ENCODE measurements around the gene MEI1. TPM values are rescaled to one million over a fixed set of nuclear protein-coding genes. Genes with fewer than 3 reads are reported as not detected.
A peak's percentile ranks its signal among the peaks of the same experiment; 100 is the strongest.
"Not testable (repeated sequence)": the region's sequence is repeated elsewhere in the genome, so short reads cannot be mapped to it uniquely, and the experiment has no call there.

Gene MEI1
- total and polyA plus RNA-seq, 9 donors: 0.49 to 1.6 (median 0.98) TPM

DNA sequence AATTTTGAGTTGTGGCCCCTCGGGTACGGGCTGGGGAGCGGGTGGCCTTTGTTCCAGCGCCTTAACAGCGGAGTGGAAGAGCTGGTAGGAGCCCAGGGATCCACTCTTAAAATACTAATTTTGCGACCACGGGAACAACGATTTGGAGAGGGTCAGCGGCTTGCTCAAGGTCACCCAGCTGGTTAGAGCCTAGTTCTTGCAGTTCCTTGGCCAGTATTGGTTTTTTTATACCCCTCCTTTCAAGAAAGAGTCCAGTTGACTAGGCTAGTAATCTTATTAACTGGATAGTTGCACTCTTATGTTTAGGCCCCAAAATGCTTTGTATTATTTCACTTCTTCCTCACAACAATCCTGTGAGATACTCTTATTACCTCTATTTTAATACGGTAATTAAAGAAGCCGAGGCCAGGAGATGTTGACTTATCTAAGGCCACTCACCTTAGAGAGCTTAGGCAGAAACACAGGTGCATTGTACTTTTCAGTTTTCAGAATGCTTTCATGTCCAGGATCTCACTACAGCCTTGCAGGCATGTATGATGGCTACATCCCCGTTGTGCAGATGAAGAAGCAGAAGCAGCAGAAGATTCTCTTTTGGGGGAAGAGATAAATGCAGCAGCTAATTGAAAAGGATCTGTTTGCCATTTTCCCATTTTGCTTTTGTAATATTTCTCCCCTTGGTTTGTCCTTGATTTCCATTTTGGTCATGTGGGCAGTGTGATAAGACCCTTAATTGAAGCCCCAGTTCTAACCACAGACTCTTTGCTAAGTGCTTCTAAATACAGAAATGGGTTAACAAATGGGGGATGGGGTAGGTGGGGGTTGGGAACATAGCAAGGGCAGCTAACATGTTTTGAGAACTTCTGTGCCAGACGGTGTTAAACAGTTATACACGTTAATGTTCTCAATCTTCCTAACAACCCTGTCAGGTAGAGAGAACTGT lies 135.0 kb downstream of the MEI1 start:
- 0% methylated on average over 5 of the region's 14 CpGs for WGBS (ENCODE audit: insufficient coverage)
- no peak for DNase-seq
- Histone ChIP-seq H3K27me3 (ENCODE audit: control insufficient read depth, insufficient read depth, low read length) (no peaks in the 10 kb centered on the region), H3K36me3 (ENCODE audit: control insufficient read depth, insufficient read depth, low read length) (peaks cover 33% of the 10 kb centered on the region), H3K4me1 (ENCODE audit: control insufficient read depth, insufficient read depth, low read length) (peaks cover 23% of the 10 kb centered on the region), H3K4me3 (ENCODE audit: low read length) (peak overlapping the region; percentile 82), H3K27ac (ENCODE audit: low read length) (peak overlapping the region; percentile 95), H3K9me3 (replicated peaks; ENCODE audit: control insufficient read depth, low read depth, low read length) (no peaks in the 10 kb centered on the region)

DNA sequence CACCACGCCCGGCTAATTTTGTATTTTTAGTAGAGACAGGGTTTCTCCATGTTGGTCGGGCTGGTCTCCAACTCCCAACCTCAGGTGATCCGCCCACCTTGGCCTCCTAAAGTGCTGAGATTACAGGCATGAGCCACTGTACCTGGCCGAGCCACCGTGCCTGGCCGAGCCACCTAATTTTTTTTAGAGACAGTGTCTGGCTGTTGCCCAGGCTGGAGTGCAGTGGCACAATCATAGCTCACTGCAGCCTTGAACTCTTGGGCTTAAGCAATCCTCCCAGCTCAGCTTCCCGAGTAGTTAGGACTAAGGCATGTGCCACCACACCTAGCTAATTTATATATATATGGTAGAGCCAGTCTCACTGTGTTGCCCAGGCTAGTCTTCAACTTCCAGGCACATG lies 136.2 kb downstream of the MEI1 start:
- H3K27ac ChIP-seq (ENCODE audit: low read length); H3K9me3 ChIP-seq (replicated peaks; ENCODE audit: control insufficient read depth, low read depth, low read length); H3K4me3 ChIP-seq (ENCODE audit: low read length); DNase-seq; H3K27me3 ChIP-seq (ENCODE audit: control insufficient read depth, insufficient read depth, low read length): not testable (repeated sequence)
- H3K36me3 ChIP-seq (ENCODE audit: control insufficient read depth, insufficient read depth, low read length): peaks cover 39% of the 10 kb centered on the region
- WGBS (ENCODE audit: insufficient coverage): 90% methylated on average over 4 of the region's 8 CpGs
- H3K4me1 ChIP-seq (ENCODE audit: control insufficient read depth, insufficient read depth, low read length): peaks cover 23% of the 10 kb centered on the region

DNA sequence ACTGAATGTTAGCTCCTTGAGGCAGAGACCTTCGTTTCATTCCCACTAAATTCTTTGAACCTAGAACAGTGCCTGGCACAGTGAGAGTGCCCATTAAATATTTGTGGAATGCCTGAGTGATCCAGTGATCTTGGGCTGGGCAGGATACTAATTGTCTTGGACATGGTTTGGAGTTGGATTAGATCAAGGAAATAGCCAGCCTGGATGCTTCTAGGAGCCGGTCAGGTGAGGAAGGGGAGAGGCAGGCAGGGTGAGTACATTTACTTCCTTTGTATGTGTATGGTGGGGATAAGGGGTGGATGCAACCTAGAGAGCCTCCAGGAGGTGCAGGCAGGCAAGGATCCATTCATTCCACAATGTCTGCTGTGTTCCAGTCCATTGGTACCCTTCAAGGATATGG lies 137.2 kb downstream of the MEI1 start:
- Histone ChIP-seq H3K27me3 (ENCODE audit: control insufficient read depth, insufficient read depth, low read length) (no peaks in the 10 kb centered on the region), H3K4me1 (ENCODE audit: control insufficient read depth, insufficient read depth, low read length) (peaks cover 22% of the 10 kb centered on the region), H3K4me3 (ENCODE audit: low read length) (no peak overlapping the region), H3K9me3 (replicated peaks; ENCODE audit: control insufficient read depth, low read depth, low read length) (no peaks in the 10 kb centered on the region), H3K27ac (ENCODE audit: low read length) (no peak overlapping the region), H3K36me3 (ENCODE audit: control insufficient read depth, insufficient read depth, low read length) (peaks cover 46% of the 10 kb centered on the region)
- WGBS (ENCODE audit: insufficient coverage): 100% methylated on average over 1 of the region's 2 CpGs
- DNase-seq: no peak

DNA sequence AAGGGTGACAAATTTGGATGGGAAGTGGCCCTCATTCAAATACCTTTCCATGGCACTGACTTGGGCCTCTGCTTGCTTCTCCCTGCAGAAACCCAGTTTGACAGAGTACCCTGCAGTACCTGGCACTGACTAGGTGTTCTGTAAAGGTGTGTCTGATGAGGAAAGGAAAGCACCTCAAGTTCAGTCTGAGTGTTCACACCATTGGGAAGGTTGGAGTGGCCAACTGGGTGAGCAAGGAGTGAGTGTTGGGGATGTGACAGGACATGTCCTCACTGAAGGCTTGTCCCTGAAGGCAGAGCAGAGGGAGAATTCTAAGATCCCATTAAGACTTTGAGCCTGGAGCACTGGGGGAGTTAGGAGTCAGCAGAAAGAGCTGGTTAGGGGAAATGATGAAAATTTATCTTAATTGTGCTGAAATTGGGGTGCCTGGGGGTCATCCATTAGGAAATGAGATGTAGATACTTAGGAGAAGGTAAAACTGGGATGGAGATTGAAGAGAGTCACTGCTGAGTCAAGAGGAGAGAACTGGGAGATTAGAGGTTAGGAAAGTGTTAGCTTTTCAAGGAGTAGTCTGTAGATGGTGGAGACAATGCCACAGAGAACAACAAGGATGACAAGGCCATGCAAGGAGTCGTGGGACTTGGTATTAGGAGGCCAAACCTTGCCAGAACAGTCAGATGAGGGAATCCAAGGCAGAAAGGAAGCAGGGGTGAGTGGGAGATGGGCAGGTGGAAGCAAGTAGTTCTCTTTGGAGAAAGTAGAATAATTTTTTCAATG lies 139.7 kb downstream of the MEI1 start:
- no peaks in the 10 kb centered on the region for H3K9me3 ChIP-seq (replicated peaks; ENCODE audit: control insufficient read depth, low read depth, low read length)
- H3K27me3 ChIP-seq (ENCODE audit: control insufficient read depth, insufficient read depth, low read length): no peaks in the 10 kb centered on the region
- H3K4me3 ChIP-seq (ENCODE audit: low read length): no peak overlapping the region
- no peak overlapping the region for H3K27ac ChIP-seq (ENCODE audit: low read length)
- peaks cover 53% of the 10 kb centered on the region for H3K36me3 ChIP-seq (ENCODE audit: control insufficient read depth, insufficient read depth, low read length)
- peaks cover 12% of the 10 kb centered on the region for H3K4me1 ChIP-seq (ENCODE audit: control insufficient read depth, insufficient read depth, low read length)
- no peak for DNase-seq
- 71% methylated on average over 1 of the region's 1 CpG for WGBS (ENCODE audit: insufficient coverage)

DNA sequence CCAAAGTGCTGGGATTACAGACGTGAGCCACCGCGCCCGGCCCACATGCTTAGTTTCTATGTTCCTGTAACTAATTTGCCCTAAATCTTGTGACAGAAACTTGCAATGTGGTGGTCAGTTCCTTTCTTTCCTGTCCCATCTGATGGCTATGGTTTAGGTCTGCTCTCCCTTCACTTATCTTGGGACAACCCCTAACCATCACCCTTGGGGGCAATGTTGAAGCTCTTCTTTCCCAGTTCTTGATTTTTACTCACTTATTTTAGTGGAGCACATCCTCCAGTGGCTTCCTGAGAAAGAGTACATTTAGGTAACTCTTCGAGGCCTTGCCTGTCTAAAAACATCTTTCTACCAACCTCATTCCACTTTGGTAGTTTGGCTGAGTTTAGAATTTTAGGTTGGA lies 140.9 kb downstream of the MEI1 start:
- Histone ChIP-seq H3K36me3 (ENCODE audit: control insufficient read depth, insufficient read depth, low read length) (peaks cover 50% of the 10 kb centered on the region), H3K9me3 (replicated peaks; ENCODE audit: control insufficient read depth, low read depth, low read length) (no peaks in the 10 kb centered on the region), H3K4me1 (ENCODE audit: control insufficient read depth, insufficient read depth, low read length) (peaks cover 6% of the 10 kb centered on the region), H3K4me3 (ENCODE audit: low read length) (no peak overlapping the region), H3K27ac (ENCODE audit: low read length) (peak overlapping the region; percentile 1), H3K27me3 (ENCODE audit: control insufficient read depth, insufficient read depth, low read length) (no peaks in the 10 kb centered on the region)
- WGBS (ENCODE audit: insufficient coverage): 87% methylated on average over 4 of the region's 5 CpGs
- DNase-seq: no peak

DNA sequence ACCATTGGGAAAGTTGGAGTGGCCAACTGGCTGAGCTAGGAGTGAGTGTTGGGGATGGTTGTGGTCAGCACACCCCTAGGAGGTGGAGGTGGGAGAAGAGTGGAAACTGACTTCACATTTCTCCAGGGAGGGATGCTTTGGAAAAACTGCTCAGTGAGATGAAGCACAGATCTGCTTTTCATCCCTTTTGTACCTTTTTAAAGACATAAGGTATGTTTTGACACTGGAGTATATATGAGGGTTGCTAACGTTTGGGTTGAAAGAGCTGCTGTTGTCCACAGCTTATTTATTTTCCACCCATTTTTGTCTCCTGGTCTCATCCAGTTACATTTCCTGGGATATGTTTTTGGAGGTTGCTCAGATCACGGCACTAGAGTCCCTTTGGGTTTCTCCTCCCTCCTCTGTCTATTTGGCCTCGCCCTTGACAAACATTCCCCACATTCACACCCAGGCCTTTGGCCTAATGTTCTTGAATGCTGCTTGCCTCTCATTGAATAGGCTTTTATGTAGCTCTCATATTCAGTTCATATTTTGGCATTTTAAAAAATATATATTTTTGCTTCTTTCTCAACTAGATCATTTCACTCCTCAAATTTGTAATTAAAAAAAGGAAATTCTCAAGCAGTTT lies 141.9 kb downstream of the MEI1 start:
- WGBS (ENCODE audit: insufficient coverage): no CpG with 5 or more reads among the region's 3 CpGs

DNA sequence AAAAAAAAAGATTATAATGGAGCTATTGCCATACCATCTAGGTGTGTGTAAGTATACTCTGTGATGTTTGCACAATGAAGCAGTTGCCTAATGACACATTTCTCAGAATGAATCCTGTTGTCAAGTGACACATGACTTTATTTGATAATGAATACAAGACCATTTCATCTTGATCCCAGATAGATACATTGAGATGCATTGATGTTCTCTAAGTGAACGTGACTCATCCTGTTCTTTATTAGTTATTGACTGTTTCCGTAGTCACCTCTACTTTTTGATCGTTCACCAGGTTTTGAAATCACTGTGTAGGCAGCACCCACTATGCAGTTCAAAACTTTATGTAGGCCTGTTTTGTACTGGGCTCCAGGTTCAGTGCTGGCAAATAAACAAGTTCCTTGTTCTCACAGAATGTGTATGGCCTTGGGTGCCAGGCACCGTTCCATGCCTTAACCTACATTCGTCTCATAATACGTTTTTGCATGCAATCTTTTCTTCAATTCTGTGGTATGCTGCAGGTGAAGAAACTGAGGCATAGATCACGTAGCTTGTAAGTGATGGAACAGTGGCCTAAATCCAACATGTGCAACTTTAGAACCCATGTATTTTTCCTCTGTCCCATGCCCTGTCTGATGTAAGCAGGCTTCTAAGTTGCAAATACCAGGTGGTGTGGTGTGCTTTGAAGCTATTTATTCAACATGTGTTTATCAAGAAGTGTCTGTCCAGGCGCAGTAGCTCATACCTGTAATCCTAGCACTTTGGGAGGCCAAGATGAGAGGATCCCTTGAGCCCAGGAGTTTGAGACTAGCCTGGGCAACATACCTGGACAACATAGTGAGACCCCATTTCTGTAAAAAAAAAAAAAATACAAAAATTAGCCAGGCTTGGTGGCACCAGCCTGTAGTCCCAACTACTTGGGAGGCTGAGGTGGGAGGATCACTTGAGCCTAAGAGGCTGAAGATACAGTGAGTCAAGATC lies 144.0 kb downstream of the MEI1 start:
- no peak overlapping the region for H3K27ac ChIP-seq (ENCODE audit: low read length)
- H3K27me3 ChIP-seq (ENCODE audit: control insufficient read depth, insufficient read depth, low read length): no peaks in the 10 kb centered on the region
- 88% methylated on average over 5 of the region's 8 CpGs for WGBS (ENCODE audit: insufficient coverage)
- no peak for DNase-seq
- no peak overlapping the region for H3K4me3 ChIP-seq (ENCODE audit: low read length)
- no peaks in the 10 kb centered on the region for H3K9me3 ChIP-seq (replicated peaks; ENCODE audit: control insufficient read depth, low read depth, low read length)
- H3K4me1 ChIP-seq (ENCODE audit: control insufficient read depth, insufficient read depth, low read length): peaks cover 12% of the 10 kb centered on the region
- peaks cover 28% of the 10 kb centered on the region for H3K36me3 ChIP-seq (ENCODE audit: control insufficient read depth, insufficient read depth, low read length)

More for the DNA sequence above, 141.9 kb downstream of the MEI1 start:
- H3K27ac ChIP-seq (ENCODE audit: low read length): no peak overlapping the region
- H3K36me3 ChIP-seq (ENCODE audit: control insufficient read depth, insufficient read depth, low read length): peaks cover 42% of the 10 kb centered on the region
- no peaks in the 10 kb centered on the region for H3K27me3 ChIP-seq (ENCODE audit: control insufficient read depth, insufficient read depth, low read length)
- H3K4me3 ChIP-seq (ENCODE audit: low read length): no peak overlapping the region
- peaks cover 11% of the 10 kb centered on the region for H3K4me1 ChIP-seq (ENCODE audit: control insufficient read depth, insufficient read depth, low read length)
- H3K9me3 ChIP-seq (replicated peaks; ENCODE audit: control insufficient read depth, low read depth, low read length): no peaks in the 10 kb centered on the region
- no peak for DNase-seq

DNA sequence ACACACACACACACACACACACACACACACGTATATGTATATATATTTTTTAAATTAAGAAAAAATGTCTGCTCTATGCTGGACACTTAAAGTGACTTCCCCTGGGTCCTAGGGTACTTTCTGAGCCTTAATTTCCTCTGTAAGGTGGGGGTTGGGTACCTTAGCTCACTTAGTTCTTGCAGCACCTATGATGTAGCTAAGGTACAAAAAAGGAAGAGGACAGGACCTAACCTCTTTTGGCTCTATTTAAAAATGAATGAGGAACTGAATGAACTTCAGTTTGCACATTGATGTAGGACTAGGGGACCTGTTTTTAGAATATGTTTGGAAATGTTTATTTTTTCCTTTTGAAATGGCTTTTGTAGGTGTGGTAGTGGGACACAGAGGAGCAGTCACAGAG lies 144.7 kb downstream of the MEI1 start:
- Histone ChIP-seq H3K4me1 (ENCODE audit: control insufficient read depth, insufficient read depth, low read length) (peaks cover 12% of the 10 kb centered on the region), H3K9me3 (replicated peaks; ENCODE audit: control insufficient read depth, low read depth, low read length) (no peaks in the 10 kb centered on the region), H3K27ac (ENCODE audit: low read length) (no peak overlapping the region), H3K36me3 (ENCODE audit: control insufficient read depth, insufficient read depth, low read length) (peaks cover 23% of the 10 kb centered on the region), H3K4me3 (ENCODE audit: low read length) (no peak overlapping the region), H3K27me3 (ENCODE audit: control insufficient read depth, insufficient read depth, low read length) (no peaks in the 10 kb centered on the region)
- DNase-seq: no peak
- no CpG with 5 or more reads among the region's 1 CpG for WGBS (ENCODE audit: insufficient coverage)

DNA sequence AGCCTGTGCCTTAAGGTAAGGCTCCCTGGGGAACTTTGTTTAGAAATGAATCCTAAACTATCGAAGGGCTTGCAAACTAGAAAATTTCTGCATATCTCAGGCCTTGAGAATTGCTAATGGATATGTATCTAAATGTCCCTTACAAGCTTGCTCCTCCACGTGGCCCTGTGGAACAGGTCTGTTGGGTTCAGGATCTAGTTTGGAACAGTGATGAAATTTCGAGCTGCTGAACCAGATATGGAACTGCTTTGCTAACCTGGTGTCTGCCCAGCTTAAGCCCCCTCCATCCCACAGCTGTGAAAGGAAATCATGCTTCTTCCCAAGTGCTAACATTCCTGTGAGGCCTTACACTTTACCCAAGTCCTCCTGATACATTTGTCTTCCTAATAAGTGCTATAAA lies 145.2 kb downstream of the MEI1 start:
- H3K27me3 ChIP-seq (ENCODE audit: control insufficient read depth, insufficient read depth, low read length): no peaks in the 10 kb centered on the region
- H3K9me3 ChIP-seq (replicated peaks; ENCODE audit: control insufficient read depth, low read depth, low read length): no peaks in the 10 kb centered on the region
- WGBS (ENCODE audit: insufficient coverage): 40% methylated on average over 2 of the region's 3 CpGs
- no peak overlapping the region for H3K27ac ChIP-seq (ENCODE audit: low read length)
- DNase-seq: no peak
- H3K4me1 ChIP-seq (ENCODE audit: control insufficient read depth, insufficient read depth, low read length): peaks cover 12% of the 10 kb centered on the region
- peaks cover 19% of the 10 kb centered on the region for H3K36me3 ChIP-seq (ENCODE audit: control insufficient read depth, insufficient read depth, low read length)
- H3K4me3 ChIP-seq (ENCODE audit: low read length): no peak overlapping the region
